ENCODE data around the gene KPNB1. TPM values are rescaled to one million over a fixed set of nuclear protein-coding genes. Genes with fewer than 3 reads are reported as not detected.

Gene KPNB1
- total and polyA plus RNA-seq, 2 of the 4 experiments (the other 2 are of a cell fraction), result 206 to 1,082 TPM

DNA sequence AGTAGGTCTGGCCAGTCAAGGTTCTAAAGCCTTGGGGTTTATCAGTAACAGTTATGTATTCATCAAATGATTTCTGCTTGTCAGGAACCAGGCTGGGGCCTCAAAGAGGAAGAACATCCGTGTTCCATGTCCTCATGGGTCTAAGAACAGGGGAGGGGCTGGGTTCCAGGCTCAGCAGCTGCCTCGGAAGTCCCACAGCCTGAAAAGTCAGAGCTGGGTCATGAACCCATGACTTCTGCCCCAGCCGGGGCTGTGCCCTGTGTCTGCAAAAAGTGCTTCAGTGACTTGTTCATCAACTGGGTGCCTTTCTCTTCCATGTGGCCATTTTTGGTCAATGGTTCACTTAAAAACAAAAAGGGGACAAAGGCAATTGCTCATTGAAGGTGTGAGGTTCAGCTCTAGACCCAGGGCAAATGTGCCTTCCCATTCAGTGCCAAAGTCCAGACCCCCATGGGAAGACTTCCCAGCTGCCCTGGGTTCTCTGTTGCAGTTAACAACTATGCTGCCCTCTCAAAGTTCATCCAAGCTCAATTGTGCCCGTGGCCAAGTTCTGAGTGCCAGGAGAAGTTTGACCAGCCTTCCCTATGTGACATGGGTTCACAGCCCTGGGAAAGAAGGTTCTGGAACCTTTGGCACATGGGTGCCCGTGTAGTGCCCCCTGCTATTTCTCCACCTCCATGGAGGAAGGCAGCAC, 62.8 kb downstream of the KPNB1 start:
- in situ Hi-C loops (cut with MboI; ENCODE audit: low sequenced_read_pairs), result no loop called here
- Histone ChIP-seq H3K79me1 (ENCODE audit: low read depth in 1 of 2, low read length in 2 of 2) (no peaks in the 10 kb centered on the region), H3K9ac (ENCODE audit: low read depth, low read length) (no peak overlapping the region), H3K9me1 (ENCODE audit: insufficient read depth, low read length) (0 out of 2 replicates have a peak, but pooled peaks cover under 1% of the 10 kb centered on the region), H3K4me3 (ENCODE audit: insufficient read depth, low read depth, low read length) (no peak overlapping the region), H4K5ac (ENCODE audit: low read depth, low read length) (no peak overlapping the region), H2AK5ac (ENCODE audit: low read depth, low read length) (no peak overlapping the region), H2AK9ac (replicated peaks; ENCODE audit: low read depth, low read length, poor library complexity) (no peak overlapping the region), H3K4me2 (ENCODE audit: low read depth, low read length) (no peak overlapping the region), H3K27me3 (ENCODE audit: control insufficient read depth, insufficient read depth, low read length) (peaks cover 56% of the 10 kb centered on the region), H2BK20ac (ENCODE audit: low read depth, low read length) (no peak overlapping the region), H2AFZ (replicated peaks; ENCODE audit: low read length, poor library complexity) (no peak overlapping the region), H3K4ac (ENCODE audit: low read depth, low read length) (no peak overlapping the region), H4K91ac (ENCODE audit: insufficient read depth, low read depth, low read length) (no peak overlapping the region), H3K4me1 (ENCODE audit: control insufficient read depth, insufficient read depth, low read length) (peaks cover 4% of the 10 kb centered on the region; the same call in 1 of the 2 replicates), H3K9me3 (ENCODE audit: control insufficient read depth, insufficient read depth, low read length) (no peaks in the 10 kb centered on the region), H4K20me1 (ENCODE audit: insufficient read depth, low read length) (peaks cover 11% of the 10 kb centered on the region; the same call in 1 of the 2 replicates), H4K8ac (ENCODE audit: low read depth in 2 of 2, low read length in 2 of 2) (no peak overlapping the region), H2BK15ac (ENCODE audit: low read depth, low read length) (no peak overlapping the region), H3K18ac (ENCODE audit: low read depth, low read length) (no peak overlapping the region), H2BK120ac (ENCODE audit: low read depth, low read length) (no peak overlapping the region), H3K36me3 (ENCODE audit: control insufficient read depth, insufficient read depth, low read length) (peaks cover 12% of the 10 kb centered on the region; the same call in 1 of the 2 replicates), H3K14ac (replicated peaks; ENCODE audit: low read depth, low read length) (no peak overlapping the region), H3K23ac (ENCODE audit: low read depth, low read length) (no peak overlapping the region), H3K27ac (ENCODE audit: insufficient read depth, low read length) (no peak overlapping the region), H2BK5ac (ENCODE audit: low read depth, low read length, poor library complexity, severe bottlenecking) (no peak overlapping the region), H3K56ac (ENCODE audit: extremely low read depth, insufficient read depth, low read length) (no peak overlapping the region)
- no TSS peak for BruUV-seq (replicated peaks)
- intact Hi-C loops (cut with micrococcal nuclease), result no loop called here
- DNase-seq, result no peak
- CTCF ChIA-PET, result no interaction called here
- dilution Hi-C loops (cut with HindIII; ENCODE audit: low sequenced_read_pairs, unreplicated experiment), result no loop called here
- POLR2A ChIA-PET (ENCODE audit: unreplicated experiment), result no interaction called here
- TF ChIP-seq BHLHE40 (IDR thresholded peaks at IDR 0.05; ENCODE audit: low read depth, low read length) (no peak), MAZ (IDR thresholded peaks at IDR 0.05; ENCODE audit: borderline replicate concordance, low read depth, low read length) (no peak), FOS (IDR thresholded peaks at IDR 0.05; ENCODE audit: low read depth, low read length) (no peak), CHD1 (IDR thresholded peaks at IDR 0.05; ENCODE audit: low read depth, low read length) (no peak), POLR2A (IDR thresholded peaks at IDR 0.05; ENCODE audit: low read depth, low read length) (no peak), MAFK (IDR thresholded peaks at IDR 0.05; ENCODE audit: low read depth, low read length) (no peak), SMC3 (IDR thresholded peaks at IDR 0.05; ENCODE audit: low read depth, low read length) (no peak), RAD21 (IDR thresholded peaks at IDR 0.05; ENCODE audit: low read length) (no peak), RFX5 (IDR thresholded peaks at IDR 0.05; ENCODE audit: low read depth, low read length) (no peak), NFE2L2 (IDR thresholded peaks at IDR 0.05; ENCODE audit: low read depth, low read length) (no peak), MXI1 (IDR thresholded peaks at IDR 0.05; ENCODE audit: borderline replicate concordance, low read depth, low read length) (no peak), CEBPB (IDR thresholded peaks at IDR 0.05; ENCODE audit: low read depth, low read length) (no peak), RCOR1 (IDR thresholded peaks at IDR 0.05; ENCODE audit: insufficient replicate concordance, low read length) (no peak)
- TF ChIP-seq, protein P1, sequence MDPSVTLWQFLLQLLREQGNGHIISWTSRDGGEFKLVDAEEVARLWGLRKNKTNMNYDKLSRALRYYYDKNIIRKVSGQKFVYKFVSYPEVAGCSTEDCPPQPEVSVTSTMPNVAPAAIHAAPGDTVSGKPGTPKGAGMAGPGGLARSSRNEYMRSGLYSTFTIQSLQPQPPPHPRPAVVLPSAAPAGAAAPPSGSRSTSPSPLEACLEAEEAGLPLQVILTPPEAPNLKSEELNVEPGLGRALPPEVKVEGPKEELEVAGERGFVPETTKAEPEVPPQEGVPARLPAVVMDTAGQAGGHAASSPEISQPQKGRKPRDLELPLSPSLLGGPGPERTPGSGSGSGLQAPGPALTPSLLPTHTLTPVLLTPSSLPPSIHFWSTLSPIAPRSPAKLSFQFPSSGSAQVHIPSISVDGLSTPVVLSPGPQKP (IDR thresholded peaks at IDR 0.05; ENCODE audit: borderline replicate concordance, low read depth, low read length), result no peak
- TF ChIP-seq, protein P2, sequence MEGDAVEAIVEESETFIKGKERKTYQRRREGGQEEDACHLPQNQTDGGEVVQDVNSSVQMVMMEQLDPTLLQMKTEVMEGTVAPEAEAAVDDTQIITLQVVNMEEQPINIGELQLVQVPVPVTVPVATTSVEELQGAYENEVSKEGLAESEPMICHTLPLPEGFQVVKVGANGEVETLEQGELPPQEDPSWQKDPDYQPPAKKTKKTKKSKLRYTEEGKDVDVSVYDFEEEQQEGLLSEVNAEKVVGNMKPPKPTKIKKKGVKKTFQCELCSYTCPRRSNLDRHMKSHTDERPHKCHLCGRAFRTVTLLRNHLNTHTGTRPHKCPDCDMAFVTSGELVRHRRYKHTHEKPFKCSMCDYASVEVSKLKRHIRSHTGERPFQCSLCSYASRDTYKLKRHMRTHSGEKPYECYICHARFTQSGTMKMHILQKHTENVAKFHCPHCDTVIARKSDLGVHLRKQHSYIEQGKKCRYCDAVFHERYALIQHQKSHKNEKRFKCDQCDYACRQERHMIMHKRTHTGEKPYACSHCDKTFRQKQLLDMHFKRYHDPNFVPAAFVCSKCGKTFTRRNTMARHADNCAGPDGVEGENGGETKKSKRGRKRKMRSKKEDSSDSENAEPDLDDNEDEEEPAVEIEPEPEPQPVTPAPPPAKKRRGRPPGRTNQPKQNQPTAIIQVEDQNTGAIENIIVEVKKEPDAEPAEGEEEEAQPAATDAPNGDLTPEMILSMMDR (conservative IDR thresholded peaks at IDR 0.05; ENCODE audit: low read depth, low read length), result no peak
- TF ChIP-seq, protein P3, sequence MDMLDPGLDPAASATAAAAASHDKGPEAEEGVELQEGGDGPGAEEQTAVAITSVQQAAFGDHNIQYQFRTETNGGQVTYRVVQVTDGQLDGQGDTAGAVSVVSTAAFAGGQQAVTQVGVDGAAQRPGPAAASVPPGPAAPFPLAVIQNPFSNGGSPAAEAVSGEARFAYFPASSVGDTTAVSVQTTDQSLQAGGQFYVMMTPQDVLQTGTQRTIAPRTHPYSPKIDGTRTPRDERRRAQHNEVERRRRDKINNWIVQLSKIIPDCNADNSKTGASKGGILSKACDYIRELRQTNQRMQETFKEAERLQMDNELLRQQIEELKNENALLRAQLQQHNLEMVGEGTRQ (IDR thresholded peaks at IDR 0.05; ENCODE audit: low read depth, low read length), result no peak
- no peak for ATAC-seq (ENCODE audit: low read depth)
- WGBS, 2 experiments (ENCODE audit: extremely low coverage in 2 of 2, insufficient read length in 1 of 2), result 65% methylated on average over 3 of the region's 5 CpGs; no CpG with 5 or more reads in 1 of the 2 experiments

Measured in IMR-90 (cell line).